Effector memory CD8-positive, alpha-beta T cell (primary cell): Measurements from ENCODE around the gene GMEB2.
"Not testable (repeated sequence)": the region's sequence is repeated elsewhere in the genome, so short reads cannot be mapped to it uniquely, and the experiment has no call there.

Experiments
- ATAC-seq: fragments of 150-1000 bp; cut with Tn5 transposase; replicated peaks from 2 replicates; pipeline ENCODE4 v1.10.0; 2021; ENCODE audit warnings: mild to moderate bottlenecking, moderate library complexity
- DNase-seq, 3 experiments: peaks; one replicate each; pipeline ENCODE4 v3.0.0; 2021
- H3K27ac Mint-ChIP-seq, 2 donors: one replicate each; pipeline ENCODE4 v1.8.0; 2022; ENCODE audit warnings: mild to moderate bottlenecking in 2 of 2, mixed read lengths in 2 of 2, moderate library complexity in 2 of 2
- H3K27me3 Mint-ChIP-seq, 2 donors: one replicate each; pipeline ENCODE4 v1.8.0; 2022; ENCODE audit warnings: mixed read lengths in 2 of 2
- H3K36me3 Mint-ChIP-seq: one replicate; pipeline ENCODE4 v1.8.0; 2022; ENCODE audit warnings: mild to moderate bottlenecking, moderate library complexity, mixed read lengths; ENCODE audit not compliant: insufficient read depth
- H3K4me1 Mint-ChIP-seq, 2 donors: one replicate each; pipeline ENCODE4 v1.8.0; 2022; ENCODE audit warnings: low read depth in 2 of 2, mixed read lengths in 2 of 2
- H3K4me3 Mint-ChIP-seq, 2 donors: one replicate each; pipeline ENCODE4 v1.8.0; 2022; ENCODE audit warnings: mild to moderate bottlenecking in 2 of 2, mixed read lengths in 2 of 2, moderate library complexity in 2 of 2
- H3K9me3 Mint-ChIP-seq, 2 donors: one replicate each; pipeline ENCODE4 v1.8.0; 2022; ENCODE audit warnings: mixed read lengths in 2 of 2

GMEB2 gene

DNA sequence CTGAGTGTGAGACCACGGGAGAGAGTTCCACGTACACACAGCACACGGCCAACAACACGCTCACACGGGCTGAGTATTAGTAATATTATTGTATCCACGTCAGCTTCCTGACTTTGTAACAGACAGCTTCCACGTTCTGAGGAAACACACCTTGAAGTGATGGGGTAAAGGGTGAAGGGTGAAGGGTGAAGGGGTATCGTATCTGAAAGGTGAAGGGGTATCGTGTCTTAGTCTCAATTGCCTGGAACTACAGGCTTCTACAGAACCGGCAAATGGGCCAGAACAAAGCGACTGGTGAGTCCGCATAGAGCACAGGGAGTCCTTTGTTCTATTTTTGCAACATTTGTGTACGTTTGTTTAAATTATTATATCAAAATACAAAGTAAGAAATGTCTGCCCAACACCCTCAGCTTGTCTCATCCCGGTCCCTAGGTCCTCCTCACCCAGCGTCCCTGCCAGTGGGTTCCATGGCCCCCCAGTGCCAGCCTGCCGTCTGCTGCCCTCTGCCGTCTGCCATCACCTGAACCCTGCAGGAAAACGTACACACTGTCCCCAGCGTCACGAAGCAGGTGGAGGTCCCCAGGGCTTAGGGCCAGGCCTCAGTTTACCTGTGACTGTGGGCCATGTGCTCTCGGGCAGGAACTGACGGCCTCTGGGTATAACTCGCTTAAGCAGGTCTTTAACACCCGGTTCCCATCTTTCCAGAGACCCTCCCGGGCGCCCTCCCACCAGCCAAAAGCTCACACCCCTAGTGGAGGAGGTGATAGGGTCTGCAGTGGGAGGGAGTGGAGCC, 48.5 kb downstream of the GMEB2 start:
- peaks cover 3% of the 10 kb centered on the region for H3K36me3 Mint-ChIP-seq
- no peak for DNase-seq

DNA sequence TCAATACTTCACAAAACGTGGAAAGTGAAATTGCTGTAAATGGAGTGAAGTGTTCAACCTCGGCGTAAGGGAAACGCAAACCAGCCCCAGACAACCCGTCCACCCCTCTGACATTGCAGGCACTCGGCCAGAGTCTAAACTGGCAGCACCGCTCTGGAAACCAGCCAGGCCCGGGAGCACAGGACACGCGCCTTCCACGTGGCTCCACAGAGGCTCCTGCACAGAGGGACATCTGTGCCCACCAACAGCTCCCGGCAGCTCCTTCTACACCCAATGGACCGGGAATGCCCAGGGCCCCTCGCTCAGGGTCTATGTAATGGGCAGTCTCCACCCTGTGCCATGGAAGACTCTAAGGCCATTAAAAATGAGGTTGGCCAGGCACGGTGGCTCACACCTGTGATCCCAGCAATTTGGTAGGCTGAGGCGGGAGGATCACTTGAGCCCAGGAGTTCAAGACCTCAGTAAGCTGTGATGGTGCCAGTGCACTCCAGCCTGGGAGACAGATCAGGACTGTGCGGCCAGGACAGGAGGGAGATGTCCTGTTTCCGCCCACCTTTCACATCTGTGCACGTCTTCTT, 49.5 kb downstream of the GMEB2 start:
- ATAC-seq (no peak), DNase-seq (no peak)
- H3K9me3 Mint-ChIP-seq, result no peaks in the 10 kb centered on the region
- no peak overlapping the region for H3K4me3 Mint-ChIP-seq
- H3K4me1 Mint-ChIP-seq, result peaks cover 0 to 9% of the 10 kb centered on the region in 2 donors
- H3K36me3 Mint-ChIP-seq, result peaks cover 3% of the 10 kb centered on the region
- no peaks in the 10 kb centered on the region for H3K27me3 Mint-ChIP-seq
- no peak overlapping the region for H3K27ac Mint-ChIP-seq

More for the DNA sequence above, 48.5 kb downstream of the GMEB2 start:
- Mint-ChIP-seq H3K27ac (no peak overlapping the region), H3K4me1 (peaks cover 0 to 8% of the 10 kb centered on the region in 2 donors), H3K27me3 (no peaks in the 10 kb centered on the region), H3K4me3 (no peak overlapping the region), H3K9me3 (no peaks in the 10 kb centered on the region)
- ATAC-seq, result no peak

DNA sequence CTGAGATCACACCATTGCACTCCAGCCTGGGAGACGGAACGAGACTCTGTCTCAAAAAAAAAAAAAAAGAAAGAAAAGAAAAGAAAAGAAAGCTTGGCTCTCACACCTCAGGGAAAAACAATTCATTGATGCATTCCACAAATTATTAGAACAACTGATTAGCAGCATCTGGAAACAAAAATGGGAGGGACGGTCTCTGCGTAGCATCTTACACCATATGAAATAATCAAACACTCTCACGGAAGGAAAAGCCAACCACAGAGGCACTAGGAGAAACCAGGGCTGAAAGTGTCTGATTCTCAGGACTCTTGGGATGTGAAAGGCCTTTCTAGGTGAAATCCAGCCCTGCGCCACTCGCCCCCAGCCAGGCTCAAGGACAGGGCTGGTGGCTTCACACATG, 50.6 kb downstream of the GMEB2 start:
- H3K4me3 Mint-ChIP-seq, result peak overlapping the region in 1 of 2 donors; percentile 11
- ATAC-seq, result no peak
- H3K4me1 Mint-ChIP-seq, result peaks cover 0 to 9% of the 10 kb centered on the region in 2 donors
- H3K27ac Mint-ChIP-seq, result no peak overlapping the region
- no peaks in the 10 kb centered on the region for H3K27me3 Mint-ChIP-seq
- peaks cover 3% of the 10 kb centered on the region for H3K36me3 Mint-ChIP-seq
- no peak for DNase-seq
- no peaks in the 10 kb centered on the region for H3K9me3 Mint-ChIP-seq

DNA sequence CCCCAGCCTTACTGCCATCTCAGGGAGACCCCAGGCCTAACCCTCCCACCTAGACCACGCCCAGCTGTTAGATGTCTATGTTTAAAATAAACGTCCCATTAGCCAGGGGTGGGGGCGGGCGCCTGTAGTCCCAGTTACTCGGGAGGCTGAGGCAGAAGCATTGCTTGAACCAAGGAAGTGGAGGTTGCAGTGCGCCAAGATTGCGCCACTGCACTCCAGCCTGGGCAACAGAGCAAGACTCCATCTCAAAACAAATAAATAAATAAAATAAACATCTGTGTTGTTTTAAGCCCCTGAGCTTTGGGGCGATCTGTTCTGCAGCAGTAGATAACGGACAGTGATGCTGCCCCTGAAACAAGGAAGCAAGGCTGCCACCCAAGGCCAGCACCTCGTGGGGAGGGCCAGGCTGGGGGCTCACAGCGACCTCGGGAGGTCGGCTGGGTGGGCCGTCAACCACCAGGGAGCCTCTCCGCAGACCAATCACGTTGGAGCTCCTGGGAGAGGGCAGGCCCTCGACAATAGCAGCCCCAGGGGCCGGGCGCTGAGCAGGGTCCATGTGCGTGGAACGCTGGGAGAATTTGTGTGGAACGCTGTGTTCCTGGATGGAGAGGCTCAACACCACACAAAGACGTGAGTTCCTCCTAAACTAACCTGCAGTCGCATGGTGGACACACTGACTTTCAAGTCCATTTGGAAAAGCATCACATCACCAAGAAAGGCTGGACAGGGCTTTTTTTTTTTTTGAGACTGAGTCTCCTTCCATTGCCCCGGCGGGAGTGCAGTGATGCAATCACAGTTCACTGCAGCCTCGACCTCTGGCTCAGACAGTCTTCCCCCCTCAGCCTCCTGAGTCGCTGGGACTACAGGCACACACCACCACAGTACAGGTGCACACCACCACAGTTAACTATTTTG, 51.8 kb downstream of the GMEB2 start:
- H3K9me3 Mint-ChIP-seq, result no peaks in the 10 kb centered on the region
- H3K27me3 Mint-ChIP-seq, result no peaks in the 10 kb centered on the region
- H3K36me3 Mint-ChIP-seq, result peaks cover 3% of the 10 kb centered on the region
- peaks cover 0 to 2% of the 10 kb centered on the region in 2 donors for H3K4me1 Mint-ChIP-seq
- peak overlapping the region; percentile 83 to 89 for H3K27ac Mint-ChIP-seq
- peak overlapping the region; percentile 81 to 82 for H3K4me3 Mint-ChIP-seq
- ATAC-seq, result no peak
- no peak for DNase-seq

DNA sequence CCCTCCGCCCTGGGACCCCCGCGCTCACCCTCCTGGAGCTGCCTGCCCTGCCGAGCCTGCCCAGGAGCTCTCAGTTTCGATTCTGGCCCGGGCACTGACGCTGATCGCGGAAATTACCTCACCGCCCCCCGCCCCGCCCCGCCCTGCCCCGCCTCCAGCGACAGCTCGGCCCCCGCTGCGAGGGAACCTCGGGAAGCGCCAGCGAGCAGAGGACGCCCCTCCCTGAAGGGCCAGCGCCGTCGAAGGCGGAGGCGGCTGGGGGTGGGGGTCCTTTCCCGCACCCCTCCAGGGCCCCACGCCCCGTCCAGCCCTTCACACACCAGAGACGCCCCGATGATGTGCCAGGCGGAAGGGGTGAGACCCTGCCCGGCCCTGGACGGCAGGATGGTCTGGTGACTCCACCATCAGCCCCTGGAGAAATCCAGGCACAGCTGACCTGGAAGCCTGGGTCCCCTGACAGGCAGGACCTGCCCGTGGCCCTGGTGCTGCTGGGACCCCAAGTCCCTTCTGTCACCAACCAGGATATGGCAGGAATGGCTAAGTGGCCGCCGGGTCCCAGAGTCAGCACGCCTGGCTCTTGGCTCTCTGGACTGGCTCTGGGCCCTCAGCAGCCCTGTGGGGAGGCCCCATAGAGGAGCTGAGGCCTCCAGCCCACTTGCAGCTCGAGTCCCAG, 52.6 kb downstream of the GMEB2 start, which contains the start of gene HELZ2:
Gene HELZ2 (minus strand): TSS at position 84 of the 673 bp plus-strand sequence. CDS start 1,854 bp downstream, outside the sequence.
- peak; percentile 55 to 62 (median 60) for DNase-seq
- Mint-ChIP-seq H3K36me3 (peaks cover 3% of the 10 kb centered on the region), H3K27ac (peak within 1 kb of the TSS; percentile 83 to 89), H3K9me3 (no peaks in the 10 kb centered on the region), H3K4me1 (peaks cover 1 to 7% of the 10 kb centered on the region in 2 donors), H3K27me3 (no peaks in the 10 kb centered on the region), H3K4me3 (peak within 1 kb of the TSS; percentile 81 to 82)
- ATAC-seq, result peak; percentile 94

DNA sequence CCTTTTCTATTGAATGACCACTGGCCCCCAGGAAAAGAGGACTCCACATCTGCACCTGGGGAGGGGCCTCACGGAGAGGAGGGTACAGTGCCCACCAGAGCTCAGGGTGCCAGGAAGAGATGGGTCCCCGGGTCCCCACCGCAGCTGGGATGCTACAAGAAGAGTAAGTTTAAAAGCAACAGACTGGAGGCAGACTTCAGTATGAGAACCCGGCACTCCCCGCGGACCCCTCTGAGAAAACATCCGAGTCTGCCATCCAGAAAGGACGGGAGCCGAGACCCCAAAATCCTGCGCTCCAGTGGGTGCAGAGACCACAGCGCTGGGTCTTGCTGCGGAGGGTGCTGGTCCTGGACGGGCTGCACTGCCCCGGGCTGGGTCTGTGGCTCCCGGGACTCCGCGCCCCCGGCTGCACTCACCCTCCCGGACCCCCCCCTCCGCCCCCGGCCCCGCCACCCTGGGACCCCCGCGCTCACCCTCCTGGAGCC, 53.2 kb downstream of the GMEB2 start:
- peak; percentile 31 for ATAC-seq
- peaks cover 6 to 11% of the 10 kb centered on the region in 2 donors for H3K4me1 Mint-ChIP-seq
- no peaks in the 10 kb centered on the region for H3K9me3 Mint-ChIP-seq
- H3K27me3 Mint-ChIP-seq, result no peaks in the 10 kb centered on the region
- peak overlapping the region; percentile 81 to 82 for H3K4me3 Mint-ChIP-seq
- DNase-seq, result no peak
- peak overlapping the region; percentile 83 to 89 for H3K27ac Mint-ChIP-seq
- peaks cover 6% of the 10 kb centered on the region for H3K36me3 Mint-ChIP-seq

DNA sequence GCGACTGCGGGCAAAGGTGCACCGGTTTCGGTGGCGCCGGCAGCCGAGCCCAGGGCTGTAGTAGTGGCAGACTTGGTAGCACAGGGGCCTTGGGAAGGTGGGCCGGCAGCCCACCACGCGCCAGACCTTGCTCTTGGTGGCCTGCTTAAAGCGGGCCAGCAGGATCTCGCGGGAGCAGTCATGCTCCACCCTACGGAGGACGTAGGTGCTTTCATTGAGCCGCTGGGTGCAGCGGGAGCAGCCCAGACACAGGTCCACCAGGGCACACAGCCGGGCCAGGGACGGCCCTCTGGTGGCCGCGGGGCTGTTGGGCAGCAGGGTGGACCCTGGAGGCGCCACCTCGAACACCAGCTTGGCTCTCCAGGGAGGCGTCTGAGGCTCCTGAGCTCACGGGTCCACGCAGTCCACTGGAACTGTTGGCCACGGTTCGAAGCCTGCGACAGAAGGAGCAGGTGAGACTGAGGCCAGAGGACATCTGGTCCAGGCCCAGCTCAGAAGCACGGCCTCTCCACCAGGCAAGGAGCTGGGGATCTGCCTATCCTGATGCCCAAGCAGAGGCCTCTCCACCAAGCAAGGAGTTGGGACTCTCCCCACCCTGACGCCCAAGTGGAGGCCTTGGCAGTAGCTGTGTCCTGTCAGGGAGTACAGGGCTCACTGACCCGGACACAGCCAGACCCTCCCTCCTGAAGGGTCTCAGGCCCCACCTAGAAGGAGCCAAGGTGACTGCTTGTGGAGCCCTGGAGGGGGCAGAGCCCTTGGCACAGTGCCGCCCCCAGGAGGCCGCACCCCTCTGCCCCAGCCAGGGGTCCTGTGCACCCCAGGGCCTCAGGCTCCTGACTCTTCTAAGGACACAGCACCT, 53.9 kb downstream of the GMEB2 start:
- Mint-ChIP-seq H3K36me3 (peaks cover 10% of the 10 kb centered on the region), H3K9me3 (no peaks in the 10 kb centered on the region), H3K27ac (peak overlapping the region; percentile 83 to 89), H3K4me1 (peaks cover 8 to 15% of the 10 kb centered on the region in 2 donors), H3K4me3 (peak overlapping the region; percentile 81 to 82), H3K27me3 (no peaks in the 10 kb centered on the region)
- ATAC-seq, result no peak
- no peak for DNase-seq

DNA sequence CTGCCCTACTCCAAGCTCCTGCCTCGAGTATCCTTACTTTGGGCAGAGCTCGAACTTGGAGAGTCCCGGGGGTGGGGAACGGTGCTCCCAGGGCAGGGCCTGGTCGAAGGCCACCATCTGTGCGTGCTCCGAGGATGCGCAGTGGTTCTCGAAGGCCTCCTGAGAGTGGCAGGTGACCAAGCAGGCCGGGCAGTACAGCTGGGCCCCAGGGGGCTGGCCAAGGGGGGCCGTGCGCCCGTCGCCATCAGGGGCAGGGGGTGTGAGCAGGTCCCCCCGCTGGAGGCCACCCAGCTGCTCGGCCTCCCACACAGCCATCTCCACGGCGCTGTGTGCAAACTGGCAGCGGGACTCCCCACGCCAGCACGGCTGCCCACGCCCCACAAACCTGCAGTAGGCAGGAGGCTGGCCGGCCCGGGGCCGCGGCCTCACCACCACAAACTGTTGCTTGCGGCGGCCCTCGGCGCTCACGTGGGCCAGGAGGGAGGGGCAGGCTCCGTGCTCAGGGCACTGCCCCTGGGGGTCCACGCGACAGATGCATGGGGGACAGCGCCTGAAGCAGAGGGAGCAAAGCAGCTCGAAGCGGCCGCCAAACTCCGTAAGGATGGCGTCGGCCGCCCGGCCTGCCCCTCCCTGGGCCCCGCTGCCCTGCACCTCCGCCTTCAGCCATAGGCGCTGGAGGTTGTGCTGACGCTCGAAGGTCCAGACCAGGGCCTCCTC, 54.7 kb downstream of the GMEB2 start:
- Mint-ChIP-seq H3K4me1 (peaks cover 12 to 22% of the 10 kb centered on the region in 2 donors), H3K4me3 (peak overlapping the region in 1 of 2 donors; percentile 10), H3K27ac (no peak overlapping the region), H3K27me3 (no peaks in the 10 kb centered on the region), H3K9me3 (no peaks in the 10 kb centered on the region), H3K36me3 (peaks cover 18% of the 10 kb centered on the region)
- DNase-seq (no peak), ATAC-seq (no peak)

DNA sequence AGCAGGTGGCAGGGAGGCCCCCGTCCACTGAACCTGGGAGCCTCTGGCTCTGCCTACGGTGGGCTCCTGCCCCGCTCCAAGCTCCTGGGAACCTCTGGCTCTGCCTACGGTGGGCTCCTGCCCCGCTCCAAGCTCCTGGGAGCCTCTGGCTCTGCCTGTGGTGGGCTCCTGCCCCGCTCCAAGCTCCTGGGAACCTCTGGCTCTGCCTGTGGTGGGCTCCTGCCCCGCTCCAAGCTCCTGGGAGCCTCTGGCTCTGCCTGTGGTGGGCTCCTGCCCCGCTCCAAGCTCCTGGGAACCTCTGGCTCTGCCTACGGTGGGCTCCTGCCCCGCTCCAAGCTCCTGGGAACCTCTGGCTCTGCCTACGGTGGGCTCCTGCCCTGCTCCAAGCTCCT, 55.8 kb downstream of the GMEB2 start:
- H3K4me1 Mint-ChIP-seq, result peaks cover 12 to 22% of the 10 kb centered on the region in 2 donors
- H3K9me3 Mint-ChIP-seq, H3K27me3 Mint-ChIP-seq, DNase-seq, H3K27ac Mint-ChIP-seq, H3K4me3 Mint-ChIP-seq, ATAC-seq: not testable (repeated sequence)
- peaks cover 24% of the 10 kb centered on the region for H3K36me3 Mint-ChIP-seq

DNA sequence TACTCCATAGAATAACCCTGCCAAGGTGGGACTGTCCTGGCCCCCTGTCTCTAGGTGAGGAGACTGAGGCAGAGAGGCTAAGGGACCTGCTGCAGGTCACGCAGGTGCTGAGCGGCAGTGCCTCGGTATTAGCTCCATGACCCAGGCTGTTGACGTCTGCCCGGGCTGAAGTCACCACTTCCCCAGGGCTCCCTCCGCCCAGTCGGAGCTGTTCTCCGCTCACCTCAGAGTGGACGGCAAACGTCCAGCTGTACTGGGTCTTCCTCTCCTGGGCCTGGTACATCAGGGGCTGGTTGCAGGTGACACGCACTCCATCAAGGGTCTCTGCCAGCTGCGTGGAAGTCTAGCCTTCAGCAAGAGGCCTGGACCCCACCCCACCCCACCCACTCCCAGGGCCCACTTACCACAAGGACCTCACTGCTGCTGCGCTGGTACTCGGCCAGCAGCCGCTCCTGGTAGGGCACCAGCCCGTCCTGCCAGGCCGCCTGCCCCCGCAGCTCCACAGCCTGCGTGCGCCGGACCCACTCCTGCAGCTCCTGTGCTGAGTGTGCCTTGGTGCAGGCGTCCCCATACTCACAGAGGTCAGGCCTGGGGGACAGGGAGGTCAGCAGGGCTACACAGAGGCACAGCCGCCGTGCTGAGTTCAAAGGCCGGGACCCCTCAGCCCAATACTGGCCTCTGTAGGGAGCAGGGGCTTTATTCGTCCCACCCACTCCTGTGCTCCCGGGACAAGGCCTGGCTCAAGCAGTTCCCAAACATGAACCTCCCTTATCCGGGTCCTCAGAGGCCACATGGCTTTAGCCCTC, 56.4 kb downstream of the GMEB2 start:
- Mint-ChIP-seq H3K4me1 (peaks cover 12 to 22% of the 10 kb centered on the region in 2 donors), H3K27me3 (no peaks in the 10 kb centered on the region), H3K27ac (no peak overlapping the region), H3K36me3 (peaks cover 24% of the 10 kb centered on the region), H3K9me3 (no peaks in the 10 kb centered on the region), H3K4me3 (peak overlapping the region in 1 of 2 donors; percentile 86)
- ATAC-seq (no peak), DNase-seq (no peak)
